Lower leg skin (tissue), 4 donors: ENCODE measurements around the gene P4HTM. TPM values are rescaled to one million over a fixed set of nuclear protein-coding genes. Genes with fewer than 3 reads are reported as not detected.
A peak's percentile ranks its signal among the peaks of the same experiment; 100 is the strongest.

Experiments used
- DNase-seq, 2 donors: peaks; one replicate each; pipeline ENCODE4 v3.0.0-alpha.2; 2019; ENCODE audit warnings: low spot score in 2 of 2
- H3K4me3 ChIP-seq: fragments of 200-600 bp; sonication (generic); 2 replicates; pipeline ENCODE4 v1.5.1; 2017; ENCODE audit warnings: mild to moderate bottlenecking, low read depth; ENCODE audit not compliant: poor library complexity, severe bottlenecking
- POLR2A ChIP-seq, 2 donors: fragments of 450-650 bp; IDR thresholded peaks; one replicate each; pipeline ENCODE4 v1.6.1; 2016 to 2017; ENCODE audit warnings: antibody characterized with exemption in 2 of 2, mild to moderate bottlenecking in 1 of 2, moderate library complexity in 1 of 2
- WGBS, 2 donors: methylation state at CpG; one replicate each; pipeline ENCODE4 v1.1.5; 2018; 5-methylcytosine and 5-hydroxymethylcytosine counted together
- intact Hi-C: fragments of 100-400 bp; cut with DNase I; formaldehyde crosslinking; loops from one replicate; pipeline ENCODE4 v1.15.0; 2023; ENCODE audit warnings: low total_unique reads
- total RNA-seq, 4 donors: library from RNA; depleted of rRNA; stranded (reverse); fragments of >200 nt; gene quantifications; one replicate each; pipeline ENCODE4 v1.1.0, GENCODE V29; 2016
- TF ChIP-seq, protein P1 (sequence below), 3 donors: fragments of 450-650 bp; IDR thresholded peaks; one replicate each; pipeline ENCODE4 v1.5.1; 2016; ENCODE audit warnings: antibody characterized with exemption in 3 of 3, mild to moderate bottlenecking in 3 of 3, moderate library complexity in 2 of 3

P4HTM gene
- total RNA-seq, 4 donors from 2014 or later = 23.4 to 41.9 (median 36.0) TPM

- intact Hi-C loops = no loop called here
- no peak overlapping the region for H3K4me3 ChIP-seq
- 94 to 97% methylated on average over 9 of the region's 9 CpGs for WGBS, 2 donors
- no peak for DNase-seq
- TF ChIP-seq, protein P1, sequence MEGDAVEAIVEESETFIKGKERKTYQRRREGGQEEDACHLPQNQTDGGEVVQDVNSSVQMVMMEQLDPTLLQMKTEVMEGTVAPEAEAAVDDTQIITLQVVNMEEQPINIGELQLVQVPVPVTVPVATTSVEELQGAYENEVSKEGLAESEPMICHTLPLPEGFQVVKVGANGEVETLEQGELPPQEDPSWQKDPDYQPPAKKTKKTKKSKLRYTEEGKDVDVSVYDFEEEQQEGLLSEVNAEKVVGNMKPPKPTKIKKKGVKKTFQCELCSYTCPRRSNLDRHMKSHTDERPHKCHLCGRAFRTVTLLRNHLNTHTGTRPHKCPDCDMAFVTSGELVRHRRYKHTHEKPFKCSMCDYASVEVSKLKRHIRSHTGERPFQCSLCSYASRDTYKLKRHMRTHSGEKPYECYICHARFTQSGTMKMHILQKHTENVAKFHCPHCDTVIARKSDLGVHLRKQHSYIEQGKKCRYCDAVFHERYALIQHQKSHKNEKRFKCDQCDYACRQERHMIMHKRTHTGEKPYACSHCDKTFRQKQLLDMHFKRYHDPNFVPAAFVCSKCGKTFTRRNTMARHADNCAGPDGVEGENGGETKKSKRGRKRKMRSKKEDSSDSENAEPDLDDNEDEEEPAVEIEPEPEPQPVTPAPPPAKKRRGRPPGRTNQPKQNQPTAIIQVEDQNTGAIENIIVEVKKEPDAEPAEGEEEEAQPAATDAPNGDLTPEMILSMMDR (IDR thresholded peaks at IDR 0.05) = no peak
- no peak for TF ChIP-seq POLR2A (IDR thresholded peaks at IDR 0.05)
Observed at GRCh38 chr3:49027634-49028033, 37.6 kb downstream of the P4HTM start.

DNA sequence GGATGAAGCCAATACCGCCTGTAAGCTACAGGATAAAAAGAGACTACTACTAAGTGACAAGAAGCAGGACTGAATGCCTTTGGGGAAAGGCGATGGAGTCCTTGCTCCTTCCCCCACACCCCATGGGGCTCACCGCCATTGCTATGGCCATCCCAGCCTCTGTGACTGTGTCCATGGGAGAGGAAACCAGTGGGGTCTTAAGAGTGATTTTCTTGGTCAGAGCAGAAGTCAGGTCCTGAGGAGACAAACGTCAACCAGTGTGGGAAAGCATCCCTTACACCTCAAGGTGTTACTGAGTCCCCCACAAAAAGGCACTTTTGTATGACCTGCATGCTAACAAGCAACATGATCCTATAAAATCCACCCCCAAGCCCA, 38.2 kb downstream of the P4HTM start:
- no peak for DNase-seq
- no peak overlapping the region for H3K4me3 ChIP-seq
- 79 to 80% methylated on average over 4 of the region's 4 CpGs for WGBS, 2 donors
- intact Hi-C loops = no loop called here
- TF ChIP-seq POLR2A (IDR thresholded peaks at IDR 0.05) = no peak
- TF ChIP-seq, protein P1 (IDR thresholded peaks at IDR 0.05) = no peak

DNA sequence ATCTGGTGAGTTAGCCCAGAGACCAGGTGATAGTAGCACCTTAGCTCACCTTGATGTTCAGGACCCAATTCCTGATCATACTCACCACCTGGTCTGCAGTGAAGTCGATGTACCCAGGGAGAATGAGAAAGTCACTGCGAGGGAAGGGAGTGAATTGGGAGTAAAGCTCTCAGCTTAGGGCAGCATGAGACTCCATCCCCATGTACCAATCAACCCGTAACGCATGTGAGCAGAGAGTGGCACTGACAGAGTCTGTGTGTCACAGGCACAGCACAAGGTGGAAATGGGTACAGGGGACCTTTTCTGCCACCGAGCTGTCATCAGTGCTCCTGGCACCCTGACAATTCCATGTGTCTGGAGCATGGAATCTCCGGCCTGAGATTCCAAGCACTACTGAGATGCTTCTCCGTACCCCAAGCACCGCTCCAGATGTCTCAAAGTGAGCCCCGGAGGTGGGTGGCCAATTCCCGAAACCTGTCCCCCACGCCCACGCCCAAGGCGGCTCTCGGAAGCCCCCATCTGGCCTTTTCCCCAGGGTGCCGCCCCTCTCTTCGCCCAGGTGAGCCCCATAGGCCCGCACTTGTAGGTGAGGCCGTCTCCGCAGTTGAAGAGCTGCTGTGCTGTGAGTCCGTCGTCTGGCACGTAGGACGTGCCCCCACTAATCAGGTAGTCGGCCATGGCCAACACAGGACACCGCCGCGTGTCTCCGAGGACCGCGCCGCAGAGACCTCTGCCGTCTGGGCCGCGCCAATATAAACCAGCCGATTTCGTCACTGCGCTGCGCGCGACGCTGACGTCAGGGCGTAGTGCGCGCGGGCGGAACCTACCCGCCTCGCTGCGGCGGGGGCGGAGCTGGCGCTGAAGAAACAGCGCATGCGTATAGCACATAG, 38.9 kb downstream of the P4HTM start, which contains the start of gene IMPDH2:
Gene IMPDH2, minus strand, starts transcription at position 726 of the 890 bp plus-strand sequence. Its CDS starts 48 bp downstream, at position 678.
- H3K4me3 ChIP-seq = peak within 1 kb of the TSS; percentile 70
- intact Hi-C loops = no loop called here
- 2 to 4% methylated on average over 22 to 54 of the region's 55 CpGs for WGBS, 2 donors
- TF ChIP-seq, protein P1 (IDR thresholded peaks at IDR 0.05) = no peak
- peak in 1 of 2 donors; percentile 86 for TF ChIP-seq POLR2A (IDR thresholded peaks at IDR 0.05)
- DNase-seq = peak; percentile 90 to 98

GRCh38 chr3:49029563-49029884, 39.5 kb downstream of the P4HTM start:
- TF ChIP-seq, protein P1 (IDR thresholded peaks at IDR 0.05) = no peak
- TF ChIP-seq POLR2A (IDR thresholded peaks at IDR 0.05) = no peak
- H3K4me3 ChIP-seq = no peak overlapping the region
- no peak for DNase-seq
- 1 to 2% methylated on average over 6 to 7 of the region's 7 CpGs for WGBS, 2 donors
- intact Hi-C loops = no loop called here

- intact Hi-C loops = no loop called here
- TF ChIP-seq, protein P1 (IDR thresholded peaks at IDR 0.05) = no peak
- no peak for TF ChIP-seq POLR2A (IDR thresholded peaks at IDR 0.05)
- WGBS, 2 donors = 90 to 92% methylated on average over 6 of the region's 6 CpGs
- DNase-seq = no peak
- no peak overlapping the region for H3K4me3 ChIP-seq
Observed at GRCh38 chr3:49030321-49030720, 40.3 kb downstream of the P4HTM start.
